Vagina (tissue), 2 donors: ENCODE data around the gene ALDH2.

Experiments
- POLR2AphosphoS5 ChIP-seq, 2 donors: sonication (generic); formaldehyde crosslinking; IDR thresholded peaks; one replicate each; pipeline ENCODE4 v1.9.0; 2017; ENCODE audit warnings: antibody characterized with exemption in 2 of 2, mild to moderate bottlenecking in 2 of 2, low read depth in 1 of 2; ENCODE audit not compliant: insufficient read depth in 1 of 2
- TF ChIP-seq, protein P1 (sequence below), 3 experiments: fragments of 450-650 bp in 2 of 3; fragments of 200-600 bp in 1 of 3; sonication (generic) in 1 of 3; IDR thresholded peaks; one replicate each; pipeline ENCODE4 v1.5.1; 2017 to 2019; ENCODE audit warnings: antibody characterized with exemption in 3 of 3, mild to moderate bottlenecking in 2 of 3, moderate library complexity in 2 of 3

DNA sequence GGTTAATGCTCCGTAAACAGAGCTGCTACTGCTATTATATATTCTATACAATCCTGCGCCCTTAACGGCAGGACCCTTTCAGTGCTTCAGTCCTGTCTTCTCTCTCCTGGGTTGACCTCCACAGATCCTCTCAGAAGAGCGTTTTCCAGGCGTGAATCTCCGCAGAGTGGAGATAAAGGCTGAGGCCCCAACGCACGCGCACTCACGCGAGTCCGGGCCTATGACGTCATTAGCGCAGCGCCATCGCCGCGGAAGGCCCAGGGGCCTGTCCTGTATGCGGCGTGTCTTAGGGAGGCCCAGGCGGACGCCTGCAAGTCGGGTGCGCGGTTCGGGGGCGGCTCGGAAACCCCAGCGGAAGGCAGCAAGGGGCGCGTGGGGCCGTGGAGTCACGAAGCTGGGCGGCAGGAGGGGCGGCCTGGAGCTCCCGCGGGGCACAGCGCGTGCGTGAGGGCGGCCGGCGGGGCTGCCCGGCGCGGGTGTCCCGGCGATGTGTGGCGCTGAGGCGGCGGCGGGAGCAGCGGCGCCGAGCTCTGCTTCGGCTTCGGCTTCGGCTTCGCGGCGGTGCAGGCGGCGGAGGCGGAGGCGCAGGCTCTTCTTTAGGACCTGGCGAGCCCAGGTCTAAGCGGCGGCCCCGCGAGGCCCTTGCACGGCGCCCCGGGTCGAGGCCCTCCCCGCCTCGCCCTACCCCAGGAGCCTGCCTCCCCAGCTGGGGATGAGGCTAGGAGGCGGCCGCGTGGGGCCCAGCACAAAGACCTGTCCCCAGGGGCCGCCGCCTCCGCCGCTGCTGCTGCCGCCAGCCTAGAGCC, 75.2 kb downstream of the ALDH2 start, which contains the start of gene MAPKAPK5:
- TF ChIP-seq, protein P1, sequence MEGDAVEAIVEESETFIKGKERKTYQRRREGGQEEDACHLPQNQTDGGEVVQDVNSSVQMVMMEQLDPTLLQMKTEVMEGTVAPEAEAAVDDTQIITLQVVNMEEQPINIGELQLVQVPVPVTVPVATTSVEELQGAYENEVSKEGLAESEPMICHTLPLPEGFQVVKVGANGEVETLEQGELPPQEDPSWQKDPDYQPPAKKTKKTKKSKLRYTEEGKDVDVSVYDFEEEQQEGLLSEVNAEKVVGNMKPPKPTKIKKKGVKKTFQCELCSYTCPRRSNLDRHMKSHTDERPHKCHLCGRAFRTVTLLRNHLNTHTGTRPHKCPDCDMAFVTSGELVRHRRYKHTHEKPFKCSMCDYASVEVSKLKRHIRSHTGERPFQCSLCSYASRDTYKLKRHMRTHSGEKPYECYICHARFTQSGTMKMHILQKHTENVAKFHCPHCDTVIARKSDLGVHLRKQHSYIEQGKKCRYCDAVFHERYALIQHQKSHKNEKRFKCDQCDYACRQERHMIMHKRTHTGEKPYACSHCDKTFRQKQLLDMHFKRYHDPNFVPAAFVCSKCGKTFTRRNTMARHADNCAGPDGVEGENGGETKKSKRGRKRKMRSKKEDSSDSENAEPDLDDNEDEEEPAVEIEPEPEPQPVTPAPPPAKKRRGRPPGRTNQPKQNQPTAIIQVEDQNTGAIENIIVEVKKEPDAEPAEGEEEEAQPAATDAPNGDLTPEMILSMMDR (IDR thresholded peaks at IDR 0.05): peak in 1 of 3 experiments; percentile 5
- peak; percentile 95 to 99 for TF ChIP-seq POLR2AphosphoS5 (IDR thresholded peaks at IDR 0.05; ENCODE audit: insufficient read depth in 1 of 2, low read depth in 1 of 2)
